Measurements from ENCODE around the gene SP6. TPM values are rescaled to one million over a fixed set of nuclear protein-coding genes. Genes with fewer than 3 reads are reported as not detected.
A peak's percentile ranks its signal among the peaks of the same experiment; 100 is the strongest.

SP6 gene
- total and polyA plus RNA-seq, 2 of the 8 experiments (the other 6 are each of a cell fraction or from before 2014, with no cell fraction given): 1.2 to 1.5 TPM

GRCh38 chr17:47831003-47831933 is 19.7 kb downstream of the SP6 start, which contains the start of the genes LRRC46 and MRPL10 (continued):
- no peak for TF ChIP-seq CHD7 (IDR thresholded peaks at IDR 0.05; ENCODE audit: insufficient replicate concordance, low read length)
- peak; percentile 67 for TF ChIP-seq TBP (IDR thresholded peaks at IDR 0.05; ENCODE audit: low read depth, low read length)
- peak; percentile 85 for TF ChIP-seq NRF1 (IDR thresholded peaks at IDR 0.05; ENCODE audit: low read depth, low read length)
- TF ChIP-seq HDAC2 (IDR thresholded peaks at IDR 0.05; ENCODE audit: borderline replicate concordance in 1 of 2, low read depth in 2 of 2, low read length in 2 of 2): no peak
- TF ChIP-seq SUZ12 (IDR thresholded peaks at IDR 0.05; ENCODE audit: low read length): no peak
- peak; percentile 93 for TF ChIP-seq PHF8 (conservative IDR thresholded peaks at IDR 0.05; ENCODE audit: low read depth, low read length)
- peak; percentile 62 to 96 for TF ChIP-seq POLR2A (IDR thresholded peaks at IDR 0.05; ENCODE audit: control extremely low read depth in 1 of 2, low read depth in 2 of 2, low read length in 2 of 2)
- peak; percentile 48; the same call in 1 of the 2 replicates for TF ChIP-seq MAX (IDR thresholded peaks at IDR 0.05)
- TF ChIP-seq SP2 (IDR thresholded peaks at IDR 0.05; ENCODE audit: low read length): no peak

Measured in H1 (cell line).